H1 (cell line): Measurements from ENCODE around the gene RAP2B. TPM values are rescaled to one million over a fixed set of nuclear protein-coding genes. Genes with fewer than 3 reads are reported as not detected.

Experiments
- CTCF ChIA-PET: fragments of 300-600 bp; sonication (Branson Sonifier 250); formaldehyde crosslinking; loops from one replicate; lab custom pipeline; 2021; ENCODE audit not compliant: partially characterized antibody; lab: Charles Lee
- POLR2A ChIA-PET: fragments of 300-600 bp; sonication (Branson Sonifier 250); formaldehyde crosslinking; loops from one replicate; lab custom pipeline; 2021; ENCODE audit warnings: inconsistent platforms; ENCODE audit not compliant: partially characterized antibody; lab: Charles Lee
- DNase-seq, 2 experiments: peaks; one replicate each; pipeline versions ENCODE4 v3.0.0 to v3.0.0-alpha.2; 2010 to 2022; ENCODE audit warnings: low spot score in 2 of 2, low read depth in 1 of 2, mixed read lengths in 1 of 2
- FAIRE-seq: peaks from 2 replicates; lab custom pipeline; 2011; peaks lifted over from hg19 to GRCh38; lab: Jason Lieb, UNC
- H2AFZ ChIP-seq: 2 replicates; pipeline ENCODE4 v1.8.1; 2012; ENCODE audit warnings: low read length, inconsistent platforms
- H2AK5ac ChIP-seq: 2 replicates; pipeline ENCODE4 v1.6.1; 2013; ENCODE audit warnings: low read depth, low read length
- H2BK120ac ChIP-seq: replicated peaks from 2 replicates; pipeline ENCODE3; 2013; ENCODE audit warnings: low read depth, low read length, inconsistent platforms
- H2BK12ac ChIP-seq: 2 replicates; pipeline ENCODE4 v1.6.1; 2013; ENCODE audit warnings: low read depth, low read length
- H2BK15ac ChIP-seq: 2 replicates; pipeline ENCODE4 v1.6.1; 2013; ENCODE audit warnings: low read length
- H2BK20ac ChIP-seq: 2 replicates; pipeline ENCODE4 v1.6.1; 2013; ENCODE audit warnings: low read length
- H2BK5ac ChIP-seq: 2 replicates; pipeline ENCODE4 v1.6.1; 2013; ENCODE audit warnings: low read depth, low read length
- H3K14ac ChIP-seq: 2 replicates; pipeline ENCODE4 v1.6.1; 2013; ENCODE audit warnings: inconsistent platforms; ENCODE audit not compliant: insufficient read length
- H3K18ac ChIP-seq: 2 replicates; pipeline ENCODE4 v1.6.1; 2013; ENCODE audit warnings: low read length; ENCODE audit errors: extremely low read depth
- H3K23ac ChIP-seq: 2 replicates; pipeline ENCODE4 v1.6.1; 2013; ENCODE audit warnings: inconsistent platforms; ENCODE audit not compliant: insufficient read length
- H3K23me2 ChIP-seq: 2 replicates; pipeline ENCODE4 v1.6.1; 2013; ENCODE audit warnings: low read depth, low read length
- H3K27ac ChIP-seq: 2 replicates; pipeline ENCODE4 v1.6.1; 2011; ENCODE audit warnings: low read depth, low read length, inconsistent platforms
- H3K27me3 ChIP-seq, 4 experiments: replicated peaks in 1 of 4; 1 replicate in 1 of 4; 2 replicates in 3 of 4; pipeline versions ENCODE4 v1.6.1 to v1.8.1; 2011 to 2013; ENCODE audit warnings: low read length in 3 of 4, mild to moderate bottlenecking in 3 of 4, inconsistent platforms in 2 of 4, mixed read lengths in 2 of 4, moderate library complexity in 1 of 4; ENCODE audit not compliant: control insufficient read depth in 3 of 4, insufficient read depth in 3 of 4; ENCODE audit errors: extremely low read depth in 1 of 4
- H3K36me3 ChIP-seq, 4 experiments: 2 replicates each; pipeline versions ENCODE4 v1.6.1 to v1.8.1; 2011 to 2013; ENCODE audit warnings: mild to moderate bottlenecking in 4 of 4, low read length in 3 of 4, moderate library complexity in 2 of 4, control low read depth in 1 of 4, inconsistent platforms in 1 of 4; ENCODE audit not compliant: insufficient read depth in 4 of 4, control insufficient read depth in 2 of 4
- H3K4ac ChIP-seq: replicated peaks from 2 replicates; pipeline ENCODE3; 2013; ENCODE audit warnings: low read length, low read depth, mixed read lengths, inconsistent platforms; ENCODE audit not compliant: insufficient read length
- H3K4me1 ChIP-seq, 4 experiments: replicated peaks in 1 of 4; 1 replicate in 1 of 4; 2 replicates in 3 of 4; pipeline versions ENCODE4 v1.6.1 to v1.8.1; 2011 to 2013; ENCODE audit warnings: low read length in 3 of 4, inconsistent platforms in 2 of 4, mixed read lengths in 1 of 4; ENCODE audit not compliant: insufficient read depth in 4 of 4, control insufficient read depth in 3 of 4
- H3K4me2 ChIP-seq, 2 experiments: 2 replicates each; pipeline versions ENCODE4 v1.6.1 to v1.8.1; 2011 to 2013; ENCODE audit warnings: low read depth in 2 of 2, low read length in 2 of 2, control low read depth in 1 of 2, inconsistent platforms in 1 of 2, mild to moderate bottlenecking in 1 of 2; ENCODE audit not compliant: insufficient read depth in 1 of 2
- H3K4me3 ChIP-seq, 4 experiments: fragments of 200-600, 300-600 bp in 1 of 4; sonication (generic), shearing (Covaris generic), sonication (Bioruptor Twin) in 1 of 4; 2 replicates each; pipeline versions ENCODE4 v1.5.1 to v1.8.1; 2011 to 2016; ENCODE audit warnings: low read length in 4 of 4, low read depth in 3 of 4, control low read depth in 2 of 4, inconsistent platforms in 2 of 4, mild to moderate bottlenecking in 2 of 4, mixed read lengths in 1 of 4, moderate library complexity in 1 of 4; ENCODE audit not compliant: insufficient read depth in 2 of 4; ENCODE audit errors: extremely low read depth in 1 of 4
- H3K56ac ChIP-seq: replicated peaks from 2 replicates; pipeline ENCODE3; 2013; ENCODE audit warnings: low read depth, mild to moderate bottlenecking, mixed read lengths, low read length, inconsistent platforms; ENCODE audit not compliant: insufficient read length
- H3K79me1 ChIP-seq: 2 replicates; pipeline ENCODE4 v1.6.1; 2013; ENCODE audit warnings: low read depth, low read length, control low read depth
- H3K79me2 ChIP-seq, 2 experiments: 2 replicates each; pipeline versions ENCODE4 v1.6.1 to v1.8.1; 2012 to 2013; ENCODE audit warnings: low read length in 2 of 2, mild to moderate bottlenecking in 2 of 2, inconsistent platforms in 1 of 2; ENCODE audit not compliant: insufficient read depth in 2 of 2, control insufficient read depth in 1 of 2
- H3K9ac ChIP-seq, 4 experiments: replicated peaks in 1 of 4; 1 replicate in 1 of 4; 2 replicates in 3 of 4; pipeline versions ENCODE4 v1.6.1 to v1.8.1; 2011 to 2013; ENCODE audit warnings: low read depth in 3 of 4, low read length in 3 of 4, control low read depth in 2 of 4, mild to moderate bottlenecking in 2 of 4, moderate library complexity in 2 of 4, inconsistent platforms in 1 of 4; ENCODE audit errors: extremely low read depth in 1 of 4
- H3K9me3 ChIP-seq, 2 experiments: 2 replicates each; pipeline versions ENCODE4 v1.6.1 to v1.8.1; 2012 to 2013; ENCODE audit warnings: mild to moderate bottlenecking in 2 of 2, moderate library complexity in 2 of 2, control low read depth in 1 of 2, inconsistent platforms in 1 of 2, low read depth in 1 of 2, low read length in 1 of 2, mixed read lengths in 1 of 2; ENCODE audit not compliant: insufficient read depth in 2 of 2
- H4K20me1 ChIP-seq, 2 experiments: replicated peaks in 1 of 2; 2 replicates each; pipeline versions ENCODE3 to v1.8.1; 2011 to 2013; ENCODE audit warnings: inconsistent platforms in 2 of 2, low read length in 2 of 2, mild to moderate bottlenecking in 1 of 2; ENCODE audit not compliant: insufficient read depth in 2 of 2, control insufficient read depth in 1 of 2
- H4K5ac ChIP-seq: 2 replicates; pipeline ENCODE4 v1.6.1; 2013; ENCODE audit warnings: low read length, low read depth, mixed read lengths, inconsistent platforms; ENCODE audit not compliant: insufficient read length
- H4K8ac ChIP-seq: 2 replicates; pipeline ENCODE4 v1.8.0; 2013; ENCODE audit warnings: mild to moderate bottlenecking, moderate library complexity, low read length, inconsistent platforms; ENCODE audit not compliant: insufficient read depth; ENCODE audit errors: extremely low read depth
- H4K91ac ChIP-seq: replicated peaks from 2 replicates; pipeline ENCODE3; 2013; ENCODE audit warnings: low read length, mixed read lengths, inconsistent platforms; ENCODE audit not compliant: insufficient read length
- CHD1 ChIP-seq: IDR thresholded peaks from 2 replicates; pipeline ENCODE4 v1.6.1; 2012; ENCODE audit warnings: low read depth, low read length, improper control_type of control experiment
- CREB1 ChIP-seq: IDR thresholded peaks from 2 replicates; pipeline ENCODE4 v1.6.1; 2012; ENCODE audit warnings: inconsistent platforms
- KDM1A ChIP-seq: fragments of 200-600, 300-600 bp; sonication (generic); IDR thresholded peaks from 2 replicates; pipeline ENCODE4 v1.7.1; 2016; ENCODE audit warnings: mild to moderate bottlenecking, low read length, borderline replicate concordance
- KDM4A ChIP-seq: IDR thresholded peaks from one replicate; pipeline ENCODE4 v1.7.1; 2012; ENCODE audit warnings: low read depth, mild to moderate bottlenecking, moderate library complexity, low read length, inconsistent platforms; ENCODE audit not compliant: severe bottlenecking
- PHF8 ChIP-seq: fragments of 200-600 bp; sonication (generic); conservative IDR thresholded peaks from 2 replicates; pipeline ENCODE4 v1.7.1; 2012; ENCODE audit warnings: low read depth, mild to moderate bottlenecking, inconsistent platforms, low read length, moderate library complexity
- WGBS, 2 experiments: shearing (Covaris generic) in 1 of 2; methylation state at CpG; one replicate each; pipeline versions ENCODE4 v1.1.6 to v1.1.7; 2013 to 2015; ENCODE audit warnings: low lambda C conversion rate in 2 of 2, mixed read lengths in 2 of 2, inconsistent platforms in 1 of 2, low coverage in 1 of 2, missing lambda C conversion rate in 1 of 2; ENCODE audit not compliant: insufficient replicate concordance in 2 of 2, insufficient coverage in 1 of 2, insufficient read length in 1 of 2; ENCODE audit errors: extremely low coverage in 1 of 2, missing lambda C conversion rate in 1 of 2; 5-methylcytosine and 5-hydroxymethylcytosine counted together
- polyA plus RNA-seq, 7 experiments: library from polyadenylated mRNA; depleted of rRNA in 3 of 7; stranded (reverse) in 5 of 7; unstranded in 2 of 7; fragments of >200 nt in 5 of 7; fragments of 200-250 nt in 2 of 7; gene quantifications; 1 replicate in 5 of 7; 2 replicates in 1 of 7; 4 replicates in 1 of 7; pipeline versions ENCODE4 v1.2.1 to v1.2.3, GENCODE V29; 2011 to 2013; ENCODE audit warnings: missing spikeins in 2 of 7, mixed read lengths in 2 of 7
- total RNA-seq: library from RNA; stranded (reverse); fragmentation: NEBNext Ultra II Directional; extraction: Animal tissue kit (Norgen Biotek cat#: 25700); gene quantifications from 2 replicates; pipeline ENCODE4 v1.2.1, GENCODE V29; 2021

The RAP2B gene
- total and polyA plus RNA-seq, 2 of the 8 experiments (the other 6 are each of a cell fraction or from before 2014, with no cell fraction given) = 7.5 to 20.3 TPM

- no peak overlapping the region for H3K56ac ChIP-seq
- H2BK12ac ChIP-seq = peak overlapping the region; percentile 72; the same call in 1 of the 2 replicates
- ChIA-PET POLR2A (interaction anchor here (0.6 to 1.5 kb wide), 3 partner anchors 12 to 50 kb away, joined by 3 to 6 read pairs (median 5); no protein-coding TSS in a partner anchor), CTCF (interaction anchor here (0.6 to 1.2 kb wide), 6 partner anchors 13 to 297 kb away, joined by 3 to 5 read pairs (median 3); no protein-coding TSS in a partner anchor)
- peaks cover 8% of the 10 kb centered on the region in 2 experiments for H4K20me1 ChIP-seq
- H2BK5ac ChIP-seq = no peak overlapping the region
- 74% methylated on average over 9 of the region's 9 CpGs; no CpG with 5 or more reads in 1 of the 2 experiments for WGBS, 2 experiments
- H2BK20ac ChIP-seq = no peak overlapping the region
- no peak overlapping the region for H3K23ac ChIP-seq
- peak overlapping the region in 1 of 4 experiments; percentile 48; a peak in 3 of 7 replicates for H3K9ac ChIP-seq
- H3K9me3 ChIP-seq = no peaks in the 10 kb centered on the region; a peak in 1 of 4 replicates
- no peak for DNase-seq
- H3K79me2 ChIP-seq = peaks cover 0 to 25% of the 10 kb centered on the region in 2 experiments; a peak in 3 of 4 replicates
- H3K27ac ChIP-seq = peak overlapping the region; percentile 57; the same call in 1 of the 2 replicates
- no peaks in the 10 kb centered on the region; the same call in 1 of the 2 replicates for H3K79me1 ChIP-seq
- peaks cover 0 to 9% (median under 1%) of the 10 kb centered on the region in 4 experiments; a peak in 5 of 7 replicates for H3K4me1 ChIP-seq
- H4K5ac ChIP-seq = no peak overlapping the region
- no peak overlapping the region for H3K4ac ChIP-seq
- H3K4me2 ChIP-seq = peak overlapping the region; percentile 79 to 96
- peak overlapping the region; percentile 60 to 94 (median 78) for H3K4me3 ChIP-seq
- no peak for FAIRE-seq
- TF ChIP-seq CREB1 (no peak), KDM4A (no peak), PHF8 (no peak), CHD1 (no peak), KDM1A (0 out of 2 replicates have a peak, but pooled peaks have one; percentile 25)
- no peaks in the 10 kb centered on the region for H3K36me3 ChIP-seq
- H2BK120ac ChIP-seq = no peak overlapping the region
- peaks cover 0 to 3% (median 0%) of the 10 kb centered on the region in 4 experiments; a peak in 2 of 7 replicates for H3K27me3 ChIP-seq
- peak overlapping the region; percentile 72; the same call in 1 of the 2 replicates for H3K18ac ChIP-seq
- no peak overlapping the region; the same call in 1 of the 2 replicates for H2AK5ac ChIP-seq
- peak overlapping the region; percentile 63 for H4K91ac ChIP-seq
- H3K23me2 ChIP-seq = peaks cover 18% of the 10 kb centered on the region
- H3K14ac ChIP-seq = no peak overlapping the region
- 0 out of 2 replicates have a peak overlapping the region, but pooled peaks have one; percentile 12 for H2BK15ac ChIP-seq
- H4K8ac ChIP-seq = no peak overlapping the region
- 0 out of 2 replicates have a peak overlapping the region, but pooled peaks have one; percentile 9 for H2AFZ ChIP-seq
Measured at GRCh38 chr3:153159771-153160397, 2.1 kb upstream of the RAP2B start.
